ENCODE results near the gene MYMK.

MYMK gene

DNA sequence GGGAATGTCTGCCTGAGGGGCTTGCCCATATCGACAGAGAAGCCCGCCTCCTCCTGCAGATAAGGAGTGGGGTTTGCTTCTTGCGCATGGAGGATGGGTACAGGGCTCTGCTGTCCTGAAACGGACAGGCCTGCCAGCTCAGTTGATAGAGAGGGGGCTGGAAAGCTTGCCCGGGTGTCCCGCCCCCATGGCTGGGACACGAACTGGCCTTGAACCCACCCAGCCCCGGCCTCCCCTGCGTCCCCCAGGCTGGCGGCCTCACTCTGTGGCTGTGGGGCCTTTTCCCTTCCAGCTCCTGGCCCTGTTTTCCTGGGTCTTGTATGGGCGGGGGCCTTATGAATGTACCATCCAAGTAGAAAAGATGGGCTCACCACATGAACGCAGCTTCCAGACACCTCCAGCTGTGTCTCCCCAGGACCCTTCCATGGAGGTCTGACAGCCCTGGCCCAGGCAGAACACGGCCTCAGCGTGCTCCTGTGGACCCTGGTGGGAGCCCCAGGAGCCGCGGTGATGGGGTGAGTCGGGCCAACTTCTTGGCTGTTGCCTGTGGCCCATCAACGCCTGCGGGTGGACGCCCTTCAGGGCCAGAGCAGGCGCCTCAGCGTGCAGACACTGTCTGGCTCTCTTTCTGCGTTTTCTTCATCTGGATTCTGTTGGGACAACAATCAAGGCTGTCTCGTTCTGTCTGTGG lies 30.0 kb downstream of the MYMK start:
- DNase-seq (ENCODE audit: extremely low read depth, low read depth) = no peak
- no peak overlapping the region for H3K4me3 ChIP-seq (replicated peaks; ENCODE audit: low read depth, low read length)
- TF ChIP-seq, protein P1, sequence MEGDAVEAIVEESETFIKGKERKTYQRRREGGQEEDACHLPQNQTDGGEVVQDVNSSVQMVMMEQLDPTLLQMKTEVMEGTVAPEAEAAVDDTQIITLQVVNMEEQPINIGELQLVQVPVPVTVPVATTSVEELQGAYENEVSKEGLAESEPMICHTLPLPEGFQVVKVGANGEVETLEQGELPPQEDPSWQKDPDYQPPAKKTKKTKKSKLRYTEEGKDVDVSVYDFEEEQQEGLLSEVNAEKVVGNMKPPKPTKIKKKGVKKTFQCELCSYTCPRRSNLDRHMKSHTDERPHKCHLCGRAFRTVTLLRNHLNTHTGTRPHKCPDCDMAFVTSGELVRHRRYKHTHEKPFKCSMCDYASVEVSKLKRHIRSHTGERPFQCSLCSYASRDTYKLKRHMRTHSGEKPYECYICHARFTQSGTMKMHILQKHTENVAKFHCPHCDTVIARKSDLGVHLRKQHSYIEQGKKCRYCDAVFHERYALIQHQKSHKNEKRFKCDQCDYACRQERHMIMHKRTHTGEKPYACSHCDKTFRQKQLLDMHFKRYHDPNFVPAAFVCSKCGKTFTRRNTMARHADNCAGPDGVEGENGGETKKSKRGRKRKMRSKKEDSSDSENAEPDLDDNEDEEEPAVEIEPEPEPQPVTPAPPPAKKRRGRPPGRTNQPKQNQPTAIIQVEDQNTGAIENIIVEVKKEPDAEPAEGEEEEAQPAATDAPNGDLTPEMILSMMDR (IDR thresholded peaks at IDR 0.05; ENCODE audit: low read depth, low read length, missing control alignments) = no peak

DNA sequence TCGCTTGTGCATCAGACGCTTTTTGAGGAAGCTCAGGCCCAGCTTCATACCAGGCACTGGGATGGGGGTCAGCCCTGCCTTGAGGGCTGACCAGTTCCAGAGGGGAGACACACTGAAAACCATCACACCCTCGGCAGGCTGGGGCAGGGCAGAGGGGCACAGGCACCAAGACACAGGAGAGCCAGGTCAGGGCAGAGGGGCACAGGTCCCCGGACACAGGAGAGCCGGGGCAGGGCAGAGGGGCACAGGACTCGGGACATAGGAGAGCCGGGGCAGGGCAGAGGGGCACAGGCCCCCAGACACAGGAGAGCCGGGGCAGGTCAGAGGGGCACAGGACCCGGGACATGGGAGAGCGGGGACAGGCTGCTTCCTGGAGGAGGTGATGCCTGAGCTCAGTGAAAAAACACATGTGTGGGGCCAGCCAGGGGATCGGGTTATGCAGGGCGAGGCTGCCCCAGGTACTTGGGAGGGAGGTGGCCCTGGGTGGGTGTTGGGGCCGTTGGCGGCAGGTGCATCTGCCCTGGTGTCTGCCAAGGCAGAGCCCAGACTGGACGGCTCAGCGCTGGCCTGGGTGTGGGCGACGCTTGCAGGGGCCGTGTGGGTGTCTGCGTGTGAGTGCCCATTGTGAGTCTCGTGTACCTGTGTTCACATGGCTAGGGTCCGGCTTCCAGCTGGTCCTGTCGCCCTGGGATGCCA lies 30.8 kb downstream of the MYMK start:
- DNase-seq (ENCODE audit: extremely low read depth, low read depth) = no peak
- H3K4me3 ChIP-seq (replicated peaks; ENCODE audit: low read depth, low read length) = no peak overlapping the region
- TF ChIP-seq, protein P1 (IDR thresholded peaks at IDR 0.05; ENCODE audit: low read depth, low read length, missing control alignments) = no peak

DNA sequence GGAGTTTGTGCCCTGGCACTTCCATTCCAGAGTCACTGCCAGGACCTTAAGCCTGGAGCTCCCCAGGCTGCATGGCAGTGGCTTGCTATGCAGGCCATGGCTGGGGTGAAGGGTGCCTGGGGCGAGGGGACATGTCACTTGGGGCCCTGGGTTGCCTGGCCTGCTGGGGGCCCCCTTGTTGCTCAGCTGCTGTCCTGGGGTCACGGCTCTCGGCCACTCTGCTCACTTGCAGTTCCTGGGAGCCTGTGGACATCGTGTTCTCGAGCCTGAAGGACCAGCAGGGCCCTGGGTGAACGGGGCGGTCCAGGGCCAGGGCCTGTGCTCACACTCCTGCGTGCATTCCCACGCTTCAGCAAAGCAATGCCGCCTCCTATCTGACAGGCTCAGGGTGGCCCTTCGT lies 31.3 kb downstream of the MYMK start:
- no peak for DNase-seq (ENCODE audit: extremely low read depth, low read depth)
- TF ChIP-seq, protein P1 (IDR thresholded peaks at IDR 0.05; ENCODE audit: low read depth, low read length, missing control alignments) = no peak
- no peak overlapping the region for H3K4me3 ChIP-seq (replicated peaks; ENCODE audit: low read depth, low read length)

DNA sequence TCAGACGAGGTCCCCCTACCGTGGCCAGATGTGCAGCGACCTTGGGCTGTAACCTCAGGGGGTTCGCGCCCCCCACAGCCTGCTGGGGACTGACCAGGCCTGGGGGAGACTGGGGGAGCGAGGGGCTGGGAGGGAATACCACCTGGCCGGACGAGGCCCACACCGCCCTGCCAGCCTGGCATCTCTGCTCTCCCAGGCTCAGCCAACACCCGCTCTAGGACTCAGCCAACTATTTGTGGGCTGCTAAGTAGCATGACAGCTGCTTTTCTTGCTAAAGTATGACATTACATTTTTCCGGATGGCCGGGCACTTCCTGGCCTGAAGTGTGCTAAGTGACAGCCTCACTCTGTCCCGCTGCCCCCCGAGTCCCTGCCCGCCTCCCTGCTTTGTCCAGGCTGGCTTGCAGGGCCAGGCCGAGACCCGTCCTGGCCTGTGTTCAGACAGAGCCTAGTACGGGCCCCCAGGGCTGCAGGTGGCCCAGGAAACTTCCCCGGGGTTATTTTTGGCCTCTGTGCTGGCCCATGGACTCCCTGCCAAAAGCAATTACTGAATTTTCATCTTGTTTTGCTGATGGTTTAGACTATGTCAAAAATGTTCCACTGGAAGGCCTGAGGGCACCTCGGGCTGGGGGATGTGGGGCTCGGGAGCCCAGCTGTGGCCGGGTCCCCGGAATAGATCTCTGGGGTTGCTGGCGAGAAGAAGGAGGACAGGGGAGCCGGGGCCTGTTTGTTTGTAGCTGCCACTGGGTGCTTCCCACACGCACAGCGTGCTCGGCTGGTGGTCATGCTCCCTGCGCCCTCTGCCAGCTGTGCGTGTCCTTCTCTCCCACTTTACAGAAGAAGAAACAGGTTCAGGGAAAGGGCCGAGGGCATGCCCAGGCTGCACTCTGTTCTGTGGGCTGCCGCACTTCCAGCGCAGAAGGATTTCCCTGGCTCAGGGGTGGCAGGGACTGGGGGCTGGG lies 32.4 kb downstream of the MYMK start:
- TF ChIP-seq, protein P1 (IDR thresholded peaks at IDR 0.05; ENCODE audit: low read depth, low read length, missing control alignments) = no peak
- no peak for DNase-seq (ENCODE audit: extremely low read depth, low read depth)
- H3K4me3 ChIP-seq (replicated peaks; ENCODE audit: low read depth, low read length) = no peak overlapping the region

DNA sequence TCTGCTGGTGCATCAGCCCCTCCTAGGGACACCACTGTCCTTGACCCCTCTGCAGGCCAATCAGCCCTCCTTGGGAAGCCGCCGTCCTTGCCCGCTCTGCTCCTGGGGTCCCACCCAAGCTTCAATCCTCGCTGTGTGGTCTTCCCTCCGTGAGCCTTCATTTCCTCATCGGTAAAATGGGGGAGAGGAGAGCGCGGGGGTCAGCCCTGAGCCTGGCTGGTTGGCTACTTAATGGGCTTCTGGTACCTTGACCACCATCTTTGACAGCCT lies 33.2 kb downstream of the MYMK start:
- TF ChIP-seq, protein P1 (IDR thresholded peaks at IDR 0.05; ENCODE audit: low read depth, low read length, missing control alignments) = no peak
- H3K4me3 ChIP-seq (replicated peaks; ENCODE audit: low read depth, low read length) = no peak overlapping the region
- no peak for DNase-seq (ENCODE audit: extremely low read depth, low read depth)

DNA sequence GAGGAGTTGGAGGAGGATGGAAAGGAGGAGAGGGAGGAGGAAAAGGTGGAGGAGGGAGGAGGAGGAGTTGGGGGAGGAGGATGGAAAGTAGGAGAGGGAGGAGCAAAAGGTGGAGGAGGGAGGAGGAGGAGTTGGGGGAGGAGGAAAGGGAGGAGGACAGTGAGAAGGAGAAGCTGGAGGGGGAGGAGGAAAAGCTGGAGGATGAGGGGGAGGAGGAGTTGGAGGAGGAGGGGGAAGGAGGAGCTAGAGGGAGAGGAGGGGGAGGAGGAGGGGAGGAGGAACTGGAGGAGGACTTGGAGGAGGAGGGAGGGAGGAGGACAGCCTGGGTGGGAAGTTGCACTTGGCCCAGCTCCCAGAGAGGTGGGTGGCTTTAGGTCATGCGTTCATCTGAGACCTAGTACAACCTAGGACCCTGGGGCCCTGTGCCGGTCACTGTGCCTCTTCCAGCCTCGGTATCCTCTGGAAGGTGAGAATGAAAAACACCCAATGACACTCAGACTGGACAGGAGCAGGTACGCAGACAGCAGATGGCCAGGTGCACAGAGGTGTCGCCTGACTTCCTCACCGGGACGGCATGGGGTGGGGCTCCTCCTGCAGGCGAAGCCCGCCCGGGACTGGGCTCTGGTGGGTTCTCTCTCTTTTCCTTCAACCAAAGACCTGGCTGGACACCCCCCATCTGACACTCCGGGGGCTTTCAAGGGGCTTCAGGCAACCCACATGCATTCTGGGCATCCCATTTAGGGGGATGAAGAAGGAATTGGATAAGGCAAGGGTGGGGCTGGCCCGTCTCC lies 33.7 kb downstream of the MYMK start:
- TF ChIP-seq, protein P1 (IDR thresholded peaks at IDR 0.05; ENCODE audit: low read depth, low read length, missing control alignments) = no peak
- no peak overlapping the region for H3K4me3 ChIP-seq (replicated peaks; ENCODE audit: low read depth, low read length)
- DNase-seq (ENCODE audit: extremely low read depth, low read depth) = no peak
